Left ventricle myocardium inferior (tissue), 1 donor: ENCODE data around the gene NSMCE1. TPM values are rescaled to one million over a fixed set of nuclear protein-coding genes. Genes with fewer than 3 reads are reported as not detected.

Source experiments
- DNase-seq: peaks from one replicate; pipeline ENCODE4 v3.0.0-alpha.2; 2020
- H3K27ac ChIP-seq: fragments of 200-600 bp; replicated peaks from 2 replicates; pipeline ENCODE4 v1.8.0; 2021
- H3K27me3 ChIP-seq: fragments of 200-600 bp; 2 replicates; pipeline ENCODE4 v1.8.0; 2021; ENCODE audit warnings: low read depth
- H3K36me3 ChIP-seq: fragments of 200-600 bp; 2 replicates; pipeline ENCODE4 v1.8.0; 2021
- H3K4me1 ChIP-seq: fragments of 200-600 bp; 2 replicates; pipeline ENCODE4 v1.8.0; 2021
- H3K4me3 ChIP-seq: fragments of 200-600 bp; 2 replicates; pipeline ENCODE4 v1.8.0; 2021; ENCODE audit warnings: mild to moderate bottlenecking, moderate library complexity
- H3K9me3 ChIP-seq: fragments of 200-600 bp; replicated peaks from 2 replicates; pipeline ENCODE4 v1.8.0; 2021
- CTCF ChIP-seq: fragments of 200-600 bp; IDR thresholded peaks from 2 replicates; pipeline ENCODE4 v1.8.0; 2021; ENCODE audit warnings: antibody characterized with exemption, mild to moderate bottlenecking, borderline replicate concordance
- intact Hi-C: fragments of 100-400 bp; cut with micrococcal nuclease; formaldehyde crosslinking; loops from one replicate; pipeline ENCODE4 v1.11.0; 2022
- total RNA-seq: library from RNA; stranded (reverse); fragmentation: NEBNext Ultra II Directional; extraction: Animal tissue kit (Norgen Biotek cat#: 25700); gene quantifications from one replicate; pipeline ENCODE4 v1.2.1, GENCODE V29; 2021
- donor health status: DM: no; HTN: yes; CAD: no; lungs with severe emphysema.

NSMCE1 gene
- total RNA-seq, 1 donor from 2014 or later, result 38.6 TPM

GRCh38 chr16:27228045-27228444 lies 40.5 kb downstream of the NSMCE1 start:
- Histone ChIP-seq H3K9me3 (no peaks in the 10 kb centered on the region), H3K4me1 (peaks cover 36% of the 10 kb centered on the region), H3K36me3 (peaks cover 34% of the 10 kb centered on the region), H3K27ac (no peak overlapping the region), H3K27me3 (no peaks in the 10 kb centered on the region), H3K4me3 (no peak overlapping the region)
- intact Hi-C loops, result no loop called here
- TF ChIP-seq CTCF, result no peak
- DNase-seq, result no peak

GRCh38 chr16:27226976-27227705 lies 41.4 kb downstream of the NSMCE1 start:
- H3K9me3 ChIP-seq, result no peaks in the 10 kb centered on the region
- no peak for TF ChIP-seq CTCF
- no peak overlapping the region for H3K4me3 ChIP-seq
- peaks cover 25% of the 10 kb centered on the region for H3K36me3 ChIP-seq
- intact Hi-C loops, result no loop called here
- H3K4me1 ChIP-seq, result peaks cover 45% of the 10 kb centered on the region
- H3K27ac ChIP-seq, result no peak overlapping the region
- no peaks in the 10 kb centered on the region for H3K27me3 ChIP-seq
- no peak for DNase-seq

GRCh38 chr16:27226476-27226875 lies 42.1 kb downstream of the NSMCE1 start:
- no peak for TF ChIP-seq CTCF
- peaks cover 19% of the 10 kb centered on the region for H3K36me3 ChIP-seq
- no peaks in the 10 kb centered on the region for H3K9me3 ChIP-seq
- DNase-seq, result no peak
- no peak overlapping the region for H3K27ac ChIP-seq
- H3K27me3 ChIP-seq, result no peaks in the 10 kb centered on the region
- no peak overlapping the region for H3K4me3 ChIP-seq
- H3K4me1 ChIP-seq, result peaks cover 52% of the 10 kb centered on the region
- intact Hi-C loops, result no loop called here

GRCh38 chr16:27225536-27226360 lies 42.8 kb downstream of the NSMCE1 start:
- H3K4me1 ChIP-seq, result peaks cover 51% of the 10 kb centered on the region
- DNase-seq, result no peak
- no peaks in the 10 kb centered on the region for H3K27me3 ChIP-seq
- no peaks in the 10 kb centered on the region for H3K9me3 ChIP-seq
- H3K4me3 ChIP-seq, result no peak overlapping the region
- intact Hi-C loops, result no loop called here
- H3K27ac ChIP-seq, result no peak overlapping the region
- no peak for TF ChIP-seq CTCF
- H3K36me3 ChIP-seq, result peaks cover 14% of the 10 kb centered on the region

- no peak for TF ChIP-seq CTCF
- peaks cover 44% of the 10 kb centered on the region for H3K4me1 ChIP-seq
- H3K27me3 ChIP-seq, result no peaks in the 10 kb centered on the region
- no peak overlapping the region for H3K4me3 ChIP-seq
- no peaks in the 10 kb centered on the region for H3K9me3 ChIP-seq
- peaks cover 14% of the 10 kb centered on the region for H3K36me3 ChIP-seq
- no peak for DNase-seq
- no peak overlapping the region for H3K27ac ChIP-seq
- intact Hi-C loops, result no loop called here
Measured at GRCh38 chr16:27224741-27225300, 43.8 kb downstream of the NSMCE1 start.
